Measurements from ENCODE around the gene EFCAB13.
"Not testable (repeated sequence)": the region's sequence is repeated elsewhere in the genome, so short reads cannot be mapped to it uniquely, and the experiment has no call there.

Gene EFCAB13

GRCh38 chr17:47432240-47432639 lies 108.5 kb downstream of the EFCAB13 start:
- not testable (repeated sequence) for DNase-seq

- DNase-seq: no peak
These were observed 141.4 kb downstream of the EFCAB13 start for GRCh38 chr17:47465165-47465564.

- not testable (repeated sequence) for DNase-seq
These were observed 143.2 kb downstream of the EFCAB13 start for GRCh38 chr17:47466976-47467375.

- no peak for DNase-seq
These were observed 147.1 kb downstream of the EFCAB13 start for GRCh38 chr17:47470836-47471235.

GRCh38 chr17:47472073-47472472 lies 148.3 kb downstream of the EFCAB13 start:
- DNase-seq: not testable (repeated sequence)

Measured in activated CD8-positive, alpha-beta memory T cell treated with anti-CD3 and anti-CD28 coated beads for 24 hours (primary cell).